Measurements from ENCODE around the gene DOCK3.

Gene DOCK3

GRCh38 chr3:51426921-51427320 lies 752.2 kb downstream of the DOCK3 start:
- Histone ChIP-seq H3K27me3 (replicated peaks; ENCODE audit: insufficient read depth, low read length) (no peaks in the 10 kb centered on the region), H3K9me3 (replicated peaks; ENCODE audit: insufficient read depth, low read length) (no peaks in the 10 kb centered on the region), H3K9ac (ENCODE audit: low read length) (no peak overlapping the region), H3K9me2 (replicated peaks; ENCODE audit: insufficient read depth, low read length) (no peaks in the 10 kb centered on the region), H3K4me3 (ENCODE audit: low read length) (no peak overlapping the region), H3F3A (ENCODE audit: insufficient read depth, low read length) (no peaks in the 10 kb centered on the region), H2AFZ (ENCODE audit: low read length) (no peak overlapping the region), H3K4me1 (ENCODE audit: low read length) (no peaks in the 10 kb centered on the region), H4K20me1 (ENCODE audit: insufficient read depth, low read length) (no peaks in the 10 kb centered on the region), H3K27ac (ENCODE audit: low read length) (no peak overlapping the region), H3K79me2 (ENCODE audit: low read length) (no peaks in the 10 kb centered on the region; the same call in 1 of the 2 replicates), H3K4me2 (ENCODE audit: low read depth, low read length) (no peak overlapping the region), H3K36me3 (replicated peaks; ENCODE audit: insufficient read depth, low read length) (no peaks in the 10 kb centered on the region; the same call in 1 of the 2 replicates)
- no peak for TF ChIP-seq EZH2phosphoT487 (IDR thresholded peaks at IDR 0.05; ENCODE audit: low read length)
- TF ChIP-seq CTCF (IDR thresholded peaks at IDR 0.05; ENCODE audit: low read length) = no peak
- no peak for TF ChIP-seq EZH2 (optimal IDR thresholded peaks at IDR 0.05; ENCODE audit: low read depth, low read length)
- no peak for DNase-seq

GRCh38 chr3:51429138-51429537 lies 754.4 kb downstream of the DOCK3 start:
- H3K4me2 ChIP-seq (ENCODE audit: low read depth, low read length) = no peak overlapping the region
- no peak overlapping the region for H3K9ac ChIP-seq (ENCODE audit: low read length)
- H3K4me1 ChIP-seq (ENCODE audit: low read length) = no peaks in the 10 kb centered on the region
- no peaks in the 10 kb centered on the region for H4K20me1 ChIP-seq (ENCODE audit: insufficient read depth, low read length)
- no peak overlapping the region for H2AFZ ChIP-seq (ENCODE audit: low read length)
- peaks cover 2% of the 10 kb centered on the region; the same call in 1 of the 2 replicates for H3K79me2 ChIP-seq (ENCODE audit: low read length)
- H3K36me3 ChIP-seq (replicated peaks; ENCODE audit: insufficient read depth, low read length) = no peaks in the 10 kb centered on the region; the same call in 1 of the 2 replicates
- no peaks in the 10 kb centered on the region for H3K27me3 ChIP-seq (replicated peaks; ENCODE audit: insufficient read depth, low read length)
- no peak for TF ChIP-seq CTCF (IDR thresholded peaks at IDR 0.05; ENCODE audit: low read length)
- TF ChIP-seq EZH2 (optimal IDR thresholded peaks at IDR 0.05; ENCODE audit: low read depth, low read length) = no peak
- no peak for TF ChIP-seq EZH2phosphoT487 (IDR thresholded peaks at IDR 0.05; ENCODE audit: low read length)
- no peak overlapping the region for H3K4me3 ChIP-seq (ENCODE audit: low read length)
- DNase-seq = no peak
- H3K9me2 ChIP-seq (replicated peaks; ENCODE audit: insufficient read depth, low read length) = no peaks in the 10 kb centered on the region
- no peak overlapping the region for H3K27ac ChIP-seq (ENCODE audit: low read length)
- no peaks in the 10 kb centered on the region for H3K9me3 ChIP-seq (replicated peaks; ENCODE audit: insufficient read depth, low read length)
- no peaks in the 10 kb centered on the region for H3F3A ChIP-seq (ENCODE audit: insufficient read depth, low read length)
